Activated B cell treated with CpG ODN at 0.5 μM for 24 hours (primary cell): ENCODE results near the gene PAFAH2. TPM values are rescaled to one million over a fixed set of nuclear protein-coding genes. Genes with fewer than 3 reads are reported as not detected.

ENCODE experiments used
- ATAC-seq: fragments of 200-7000 bp; cut with Tn5 transposase; one replicate; pipeline ENCODE4 v1.10.0; 2021; ENCODE audit warnings: low read depth, mild to moderate bottlenecking, moderate library complexity
- CTCF ChIA-PET: fragments of 350-600 bp; sonication (Branson Sonifier 250); formaldehyde crosslinking; loops from one replicate; lab custom pipeline; 2021; ENCODE audit warnings: antibody characterized with exemption; lab: Charles Lee
- POLR2A ChIA-PET: fragments of 350-600 bp; sonication (Branson Sonifier 250); formaldehyde crosslinking; loops from one replicate; lab custom pipeline; 2021; ENCODE audit warnings: antibody characterized with exemption; lab: Charles Lee
- DNase-seq: peaks from one replicate; pipeline ENCODE4 v3.0.0; 2022
- H3K27ac Mint-ChIP-seq: one replicate; pipeline ENCODE4 v1.8.0; 2020; ENCODE audit warnings: mixed read lengths
- H3K27me3 Mint-ChIP-seq: one replicate; pipeline ENCODE4 v1.8.0; 2021; ENCODE audit warnings: mixed read lengths
- H3K36me3 Mint-ChIP-seq: one replicate; pipeline ENCODE4 v1.8.0; 2021; ENCODE audit warnings: low read depth, mixed read lengths
- H3K4me1 Mint-ChIP-seq: one replicate; pipeline ENCODE4 v1.8.0; 2021; ENCODE audit warnings: mixed read lengths
- H3K4me3 Mint-ChIP-seq: one replicate; pipeline ENCODE4 v1.8.0; 2020; ENCODE audit warnings: mild to moderate bottlenecking, mixed read lengths
- H3K9me3 Mint-ChIP-seq: one replicate; pipeline ENCODE4 v1.8.0; 2020; ENCODE audit warnings: mixed read lengths
- CTCF ChIP-seq: fragments of 200-600 bp; IDR thresholded peaks from one replicate; pipeline ENCODE4 v1.8.0; 2022; ENCODE audit warnings: antibody characterized with exemption, mild to moderate bottlenecking
- intact Hi-C: fragments of 100-400 bp; cut with micrococcal nuclease; formaldehyde crosslinking; loops from one replicate; pipeline ENCODE4 v1.15.1; 2024
- total RNA-seq: library from RNA; stranded (reverse); gene quantifications from 2 replicates; pipeline ENCODE4 v1.2.3, GENCODE V29; 2022

PAFAH2 gene
- total RNA-seq, 1 donor from 2014 or later: 5.4 TPM

GRCh38 chr1:26003756-26004155 lies 5.9 kb upstream of the PAFAH2 start:
- no peaks in the 10 kb centered on the region for H3K9me3 Mint-ChIP-seq
- CTCF ChIA-PET: interaction anchor here (0.5 kb wide), 1 partner anchor 74 kb away, joined by 3 read pairs; no protein-coding TSS in a partner anchor
- no peaks in the 10 kb centered on the region for H3K4me1 Mint-ChIP-seq
- H3K27me3 Mint-ChIP-seq: peaks cover 7% of the 10 kb centered on the region
- TF ChIP-seq CTCF: no peak
- H3K4me3 Mint-ChIP-seq: no peak overlapping the region
- ATAC-seq (no peak), DNase-seq (no peak)
- no peak overlapping the region for H3K27ac Mint-ChIP-seq
- intact Hi-C loops: no loop called here
- POLR2A ChIA-PET: no interaction called here
- no peaks in the 10 kb centered on the region for H3K36me3 Mint-ChIP-seq

- Mint-ChIP-seq H3K9me3 (no peaks in the 10 kb centered on the region), H3K4me3 (no peak overlapping the region), H3K27me3 (peaks cover 7% of the 10 kb centered on the region), H3K4me1 (peaks cover 4% of the 10 kb centered on the region), H3K27ac (no peak overlapping the region), H3K36me3 (no peaks in the 10 kb centered on the region)
- intact Hi-C loops: no loop called here
- ChIA-PET POLR2A (no interaction called here), CTCF (no interaction called here)
- no peak for TF ChIP-seq CTCF
- no peak for DNase-seq
- no peak for ATAC-seq
These were observed 5.4 kb upstream of the PAFAH2 start for GRCh38 chr1:26003262-26003661.

- peaks cover 18% of the 10 kb centered on the region for H3K4me1 Mint-ChIP-seq
- peaks cover 10% of the 10 kb centered on the region for H3K36me3 Mint-ChIP-seq
- H3K27ac Mint-ChIP-seq: no peak overlapping the region
- TF ChIP-seq CTCF: no peak
- POLR2A ChIA-PET: no interaction called here
- CTCF ChIA-PET: interaction anchor here (1.4 to 6.6 kb wide), 2 partner anchors 94 to 103 kb away, joined by 5 to 94 read pairs; no protein-coding TSS in a partner anchor
- intact Hi-C loops: loop anchor here (5.0 kb wide), 1 partner anchor 382 kb away; the partner anchor contains the start of gene MAN1C1
- no peak for DNase-seq
- no peaks in the 10 kb centered on the region for H3K27me3 Mint-ChIP-seq
- no peaks in the 10 kb centered on the region for H3K9me3 Mint-ChIP-seq
- no peak for ATAC-seq
- H3K4me3 Mint-ChIP-seq: no peak overlapping the region
These were observed 1.4 kb upstream of the PAFAH2 start for GRCh38 chr1:25999041-25999800.

- Mint-ChIP-seq H3K4me3 (peak overlapping the region; percentile 95), H3K27me3 (no peaks in the 10 kb centered on the region), H3K4me1 (peaks cover 18% of the 10 kb centered on the region), H3K27ac (peak overlapping the region; percentile 95), H3K36me3 (peaks cover 12% of the 10 kb centered on the region), H3K9me3 (no peaks in the 10 kb centered on the region)
- no peak for DNase-seq
- intact Hi-C loops: loop anchor here (5.0 kb wide), 1 partner anchor 380 kb away; the partner anchor contains the start of gene MAN1C1
- ATAC-seq: no peak
- POLR2A ChIA-PET: interaction anchor here (0.5 to 1.9 kb wide), 17 partner anchors 8 to 1158 kb away, joined by 3 to 25 read pairs (median 5); partner anchors contain the start of genes DHDDS, MTFR1L, RSRP1 and SLC9A1
- TF ChIP-seq CTCF: no peak
- CTCF ChIA-PET: interaction anchor here (1.0 to 6.6 kb wide), 8 partner anchors 26 to 388 kb away, joined by 3 to 94 read pairs (median 4); partner anchors contain the start of gene STMN1
These were observed 666 bp downstream of the PAFAH2 start for GRCh38 chr1:25996966-25997827.
